ENCODE results near the gene CNDP1.

Gene CNDP1

GRCh38 chr18:74631623-74632350 lies 97.5 kb downstream of the CNDP1 start:
- DNase-seq: no peak

GRCh38 chr18:74632351-74632679 lies 98.0 kb downstream of the CNDP1 start:
- DNase-seq: no peak

GRCh38 chr18:74632856-74633255 lies 98.6 kb downstream of the CNDP1 start:
- DNase-seq: no peak

- no peak for DNase-seq
Measured at GRCh38 chr18:74633652-74634352, 99.5 kb downstream of the CNDP1 start.

GRCh38 chr18:74635224-74635975 lies 101.1 kb downstream of the CNDP1 start:
- DNase-seq: peak; percentile 52

All from DMS153 (cell line).